Aorta (tissue), 5 donors: ENCODE data around the gene CPA5. TPM values are rescaled to one million over a fixed set of nuclear protein-coding genes. Genes with fewer than 3 reads are reported as not detected.

ENCODE experiments used
- ATAC-seq: fragments of 200-7000 bp; cut with Tn5 transposase; one replicate; pipeline ENCODE4 v1.9.1; 2022; ENCODE audit warnings: moderate library complexity; ENCODE audit not compliant: low FRiP score
- DNase-seq, 2 donors: peaks; one replicate each; pipeline ENCODE4 v3.0.0-alpha.2; 2020
- H3K27ac ChIP-seq, 2 donors: one replicate each; pipeline ENCODE4 v1.5.1; 2013; ENCODE audit warnings: low read length in 2 of 2, mild to moderate bottlenecking in 2 of 2, moderate library complexity in 2 of 2, control low read depth in 1 of 2, inconsistent platforms in 1 of 2, low read depth in 1 of 2
- H3K27me3 ChIP-seq, 2 donors: one replicate each; pipeline ENCODE4 v1.6.1; 2013; ENCODE audit warnings: control low read depth in 1 of 2, low read length in 1 of 2, mild to moderate bottlenecking in 1 of 2, moderate library complexity in 1 of 2; ENCODE audit not compliant: insufficient read depth in 2 of 2, control insufficient read depth in 1 of 2
- H3K36me3 ChIP-seq, 2 donors: one replicate each; pipeline ENCODE4 v1.6.1; 2013; ENCODE audit warnings: control low read depth in 1 of 2, low read length in 1 of 2, mild to moderate bottlenecking in 1 of 2; ENCODE audit not compliant: insufficient read depth in 2 of 2, control insufficient read depth in 1 of 2
- H3K4me1 ChIP-seq, 2 donors: one replicate each; pipeline ENCODE4 v1.6.1; 2013; ENCODE audit warnings: low read length in 2 of 2, control low read depth in 1 of 2, mild to moderate bottlenecking in 1 of 2, moderate library complexity in 1 of 2; ENCODE audit not compliant: insufficient read depth in 2 of 2, control insufficient read depth in 1 of 2
- H3K4me3 ChIP-seq, 2 donors: one replicate each; pipeline ENCODE4 v1.5.1; 2013; ENCODE audit warnings: low read length in 2 of 2, control low read depth in 1 of 2, mild to moderate bottlenecking in 1 of 2
- H3K9me3 ChIP-seq: one replicate; pipeline ENCODE4 v1.6.1; 2013; ENCODE audit warnings: mild to moderate bottlenecking, low read length; ENCODE audit not compliant: control insufficient read depth
- WGBS, 2 donors: extraction: QIAGEN DNeasy Blood & Tissue Kit; methylation state at CpG; one replicate each; pipeline ENCODE4 v1.1.7; 2013; 5-methylcytosine and 5-hydroxymethylcytosine counted together
- intact Hi-C, 2 donors: fragments of 100-400 bp; cut with DNase I; formaldehyde crosslinking; loops; one replicate each; pipeline versions ENCODE4 v1.14.2 to v1.15.0; 2022
- polyA plus RNA-seq, 2 donors: library from polyadenylated mRNA; stranded (reverse); fragments of 200-250 nt; gene quantifications; one replicate each; pipeline ENCODE4 v1.2.3, GENCODE V29; 2013
- total RNA-seq, 2 donors: library from RNA; stranded (reverse); fragmentation: NEBNext Ultra II Directional; extraction: Animal tissue kit (Norgen Biotek cat#: 25700); gene quantifications; one replicate each; pipeline ENCODE4 v1.2.1, GENCODE V29; 2021
- donor health status: healthy with polysubstance abuse.
- donor health status: Bipolar disorder and iron deficiency.
- donor health status: DM: no; HTN: no; CAD: no.
- donor health status: DM: no; HTN: no; CAD: no.
- donor health status: DM: yes; HTN: yes; CAD: no.

The CPA5 gene
- total and polyA plus RNA-seq, 4 donors = not detected

DNA sequence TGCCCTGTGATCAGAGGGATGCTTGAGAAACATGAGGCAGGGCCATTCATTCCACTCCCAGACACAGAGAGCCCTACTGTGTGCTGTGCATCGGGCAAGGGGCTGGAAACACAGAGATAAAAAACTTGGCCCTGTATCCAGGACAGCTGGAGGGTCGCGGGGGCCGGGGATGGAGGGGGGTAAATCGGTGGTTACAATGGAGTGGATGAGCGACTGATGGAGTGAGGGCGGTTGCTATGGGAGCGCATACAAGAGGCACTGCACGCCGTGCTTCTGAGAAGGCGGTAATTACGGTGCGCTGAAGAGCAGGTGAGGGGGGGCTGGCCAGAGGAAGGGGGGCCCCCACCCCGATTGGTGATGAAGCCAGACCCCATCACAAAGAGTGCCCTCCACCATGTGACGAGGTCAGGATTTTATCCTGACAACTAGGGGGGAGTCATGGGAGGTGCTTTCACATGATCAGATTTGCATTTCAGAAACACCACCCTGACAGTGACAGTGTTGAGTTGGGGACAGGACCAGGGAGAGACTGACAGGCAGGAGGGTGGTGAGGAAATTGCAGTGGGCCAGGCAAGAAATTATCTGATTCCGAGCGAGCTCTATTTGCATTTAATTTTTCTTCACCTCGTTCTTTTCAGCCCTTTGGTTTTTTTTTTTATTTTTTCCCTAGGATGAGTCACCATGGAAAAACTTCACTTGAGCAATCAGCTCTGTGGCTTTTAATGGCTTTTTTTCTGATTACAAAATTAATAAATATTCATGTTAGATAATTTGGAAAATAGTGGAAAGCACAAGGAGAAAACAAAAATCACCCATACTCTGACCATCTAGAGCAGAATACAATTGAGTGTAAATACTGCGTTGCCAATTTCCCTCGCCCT, 7.8 kb downstream of the CPA5 start:
- intact Hi-C loops = no loop called here
- 69 to 70% methylated on average over 20 of the region's 20 CpGs for WGBS, 2 donors
- H3K36me3 ChIP-seq = no peaks in the 10 kb centered on the region
- H3K4me1 ChIP-seq = no peaks in the 10 kb centered on the region
- no peak overlapping the region for H3K4me3 ChIP-seq
- ATAC-seq (peak; percentile 36), DNase-seq (no peak)
- no peaks in the 10 kb centered on the region for H3K27me3 ChIP-seq
- no peaks in the 10 kb centered on the region for H3K9me3 ChIP-seq
- peak overlapping the region in 1 of 2 donors; percentile 14 for H3K27ac ChIP-seq

DNA sequence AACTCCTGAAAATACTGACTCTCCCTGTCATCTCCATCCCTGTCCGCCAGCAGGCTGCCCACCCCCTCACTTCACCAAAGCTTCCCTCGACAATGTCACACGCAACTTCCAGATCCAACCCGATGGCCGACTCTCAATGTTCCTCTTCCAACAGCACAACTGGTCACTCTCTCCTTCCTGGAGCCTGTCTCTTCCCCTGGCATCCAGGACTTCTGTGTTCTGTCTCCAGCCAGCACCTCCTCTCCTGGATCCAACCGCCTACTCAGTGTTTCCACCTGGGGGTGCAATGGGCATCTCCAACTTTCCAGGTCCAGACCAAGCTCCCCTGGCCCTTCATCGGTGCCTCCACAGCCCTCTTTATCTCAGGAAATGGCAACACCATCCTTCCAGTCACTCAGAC, 8.6 kb downstream of the CPA5 start:
- no peak for DNase-seq
- Histone ChIP-seq H3K27ac (no peak overlapping the region), H3K36me3 (no peaks in the 10 kb centered on the region), H3K27me3 (no peaks in the 10 kb centered on the region), H3K4me1 (no peaks in the 10 kb centered on the region), H3K4me3 (no peak overlapping the region), H3K9me3 (no peaks in the 10 kb centered on the region)
- 89 to 90% methylated on average over 7 of the region's 7 CpGs for WGBS, 2 donors
- no peak for ATAC-seq
- intact Hi-C loops = no loop called here

DNA sequence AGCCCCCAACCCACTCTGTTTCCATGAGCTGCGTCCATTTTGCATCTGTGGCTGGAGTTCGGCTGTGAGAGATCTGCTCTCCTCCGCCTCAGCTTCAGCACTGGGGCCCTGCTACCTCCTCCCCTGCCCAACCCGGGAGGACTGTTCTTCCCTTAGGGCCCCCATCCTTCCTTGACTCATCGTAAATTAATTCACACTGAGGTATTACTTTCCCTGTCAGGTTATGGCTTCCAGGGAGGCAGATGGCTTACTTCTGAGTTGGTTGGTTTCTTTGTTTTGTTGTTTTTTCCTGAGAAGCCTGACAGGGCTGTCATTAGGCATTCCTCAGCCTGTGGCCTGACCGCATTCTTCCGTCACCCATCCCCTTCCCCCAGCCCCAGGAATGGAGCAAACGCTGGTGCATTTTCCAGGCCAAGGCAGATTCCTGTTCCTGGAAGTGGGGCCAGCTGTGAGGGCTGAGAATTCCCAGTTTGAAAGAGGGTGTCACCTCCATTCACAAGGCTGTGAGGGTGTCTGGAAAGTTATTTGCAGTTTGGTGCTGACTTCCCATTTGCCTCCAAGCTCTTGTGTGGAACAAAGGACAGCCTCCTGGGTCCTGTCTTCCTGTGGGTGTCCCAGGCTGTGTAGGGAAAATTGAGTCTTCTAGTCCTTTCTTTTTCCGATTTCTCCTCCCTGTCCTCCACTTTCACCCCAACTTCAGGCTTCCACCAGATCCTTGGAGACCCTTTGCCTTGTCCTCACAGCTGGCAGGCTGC, 11.7 kb downstream of the CPA5 start:
- Histone ChIP-seq H3K9me3 (no peaks in the 10 kb centered on the region), H3K4me1 (no peaks in the 10 kb centered on the region), H3K4me3 (no peak overlapping the region), H3K27me3 (no peaks in the 10 kb centered on the region), H3K27ac (peak overlapping the region in 1 of 2 donors; percentile 53), H3K36me3 (no peaks in the 10 kb centered on the region)
- peak in 1 of 2 donors; percentile 66 for DNase-seq
- 39 to 52% methylated on average over 9 of the region's 9 CpGs for WGBS, 2 donors
- peak; percentile 8 for ATAC-seq
- intact Hi-C loops = no loop called here

DNA sequence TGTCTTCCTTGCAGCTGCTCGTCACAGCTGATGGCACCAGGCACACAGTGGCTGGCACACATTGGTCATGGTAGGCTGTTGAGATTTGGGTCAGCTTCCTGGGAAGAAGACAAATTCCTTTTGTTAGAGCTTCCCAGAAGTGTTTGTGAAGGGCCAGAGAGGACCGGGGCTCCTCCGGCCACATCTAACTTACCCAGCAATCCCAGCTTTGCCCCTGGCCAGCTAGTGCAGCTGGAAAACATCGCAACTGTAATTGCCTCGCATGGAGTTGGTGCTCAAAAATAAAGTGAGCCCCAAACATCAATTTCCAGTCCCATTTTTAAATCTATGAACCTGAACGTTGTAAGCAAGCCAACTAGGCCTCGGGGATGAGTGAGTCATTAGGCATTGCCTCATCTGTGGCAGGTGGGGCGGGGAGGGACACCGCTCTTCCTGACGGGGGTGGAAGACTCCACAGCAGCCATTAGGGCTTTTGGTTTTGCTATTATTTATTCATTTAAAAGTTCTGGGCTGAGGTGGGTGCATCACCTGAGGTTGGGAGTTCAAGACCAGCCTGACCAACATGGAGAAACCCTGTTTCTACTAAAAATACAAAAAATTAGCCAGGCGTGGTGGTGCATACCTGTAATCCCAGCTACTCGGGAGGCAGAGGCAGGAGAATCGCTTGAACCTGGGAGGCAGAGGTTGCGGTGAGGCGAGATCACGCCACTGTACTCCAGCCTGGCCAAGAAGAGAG, 12.4 kb downstream of the CPA5 start:
- peak in 1 of 2 donors; percentile 69 for DNase-seq
- H3K9me3 ChIP-seq = no peaks in the 10 kb centered on the region
- intact Hi-C loops = no loop called here
- ATAC-seq = no peak
- H3K4me3 ChIP-seq = no peak overlapping the region
- no peaks in the 10 kb centered on the region for H3K27me3 ChIP-seq
- no peaks in the 10 kb centered on the region for H3K36me3 ChIP-seq
- peak overlapping the region in 1 of 2 donors; percentile 53 for H3K27ac ChIP-seq
- no peaks in the 10 kb centered on the region for H3K4me1 ChIP-seq
- 47 to 53% methylated on average over 16 of the region's 16 CpGs for WGBS, 2 donors

DNA sequence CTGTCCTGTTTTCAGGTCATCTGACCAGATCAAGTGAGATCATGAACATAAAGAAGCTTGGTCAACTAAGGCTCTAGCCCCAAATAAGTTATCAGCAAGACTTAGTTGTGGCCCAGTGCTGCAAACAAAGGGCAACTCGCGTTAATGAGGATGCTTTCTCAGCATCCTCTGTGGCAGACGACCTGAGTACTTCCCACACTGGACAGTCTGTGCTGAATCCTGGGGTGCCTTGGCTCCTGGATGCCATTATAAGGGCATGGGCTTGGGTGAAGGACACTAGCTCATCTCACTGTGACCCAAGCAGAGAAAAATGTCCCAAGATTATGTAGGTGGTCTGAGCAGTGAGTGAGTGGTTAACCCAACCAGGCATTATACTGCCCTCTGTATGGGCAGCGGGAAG, 13.9 kb downstream of the CPA5 start:
- ATAC-seq = no peak
- 97% methylated on average over 4 of the region's 4 CpGs for WGBS, 2 donors
- intact Hi-C loops = no loop called here

DNA sequence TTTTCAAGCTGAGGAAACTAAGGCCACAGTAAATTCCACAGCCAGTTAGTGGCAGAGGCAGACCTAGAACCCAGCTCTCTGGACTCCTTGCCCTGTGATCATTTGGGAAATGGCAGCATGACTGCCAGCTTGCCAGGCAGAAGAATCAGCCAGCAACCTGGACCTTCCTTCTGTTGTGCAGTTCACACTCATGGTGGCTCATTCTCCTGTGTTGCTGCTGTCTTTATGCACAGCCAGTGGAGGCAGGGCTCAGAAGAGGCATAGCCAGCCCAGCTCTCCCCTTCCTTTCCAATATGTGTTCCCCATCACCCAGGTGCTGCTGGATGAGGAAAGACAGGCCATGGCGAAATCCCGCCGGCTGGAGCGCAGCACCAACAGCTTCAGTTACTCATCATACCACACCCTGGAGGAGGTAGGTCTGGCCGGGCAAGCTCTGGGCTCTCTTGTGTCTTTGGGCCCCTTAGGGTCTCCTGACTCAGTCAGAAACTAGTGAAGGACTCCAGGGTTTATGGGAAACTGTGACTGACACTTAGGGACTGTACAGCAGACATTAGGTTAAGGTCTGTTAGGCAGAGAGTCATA, 14.8 kb downstream of the CPA5 start:
- no peak for DNase-seq
- intact Hi-C loops = no loop called here
- H3K4me3 ChIP-seq = no peak overlapping the region
- H3K27ac ChIP-seq = no peak overlapping the region
- H3K9me3 ChIP-seq = no peaks in the 10 kb centered on the region
- WGBS, 2 donors = 97 to 100% methylated on average over 5 of the region's 5 CpGs
- H3K27me3 ChIP-seq = no peaks in the 10 kb centered on the region
- no peak for ATAC-seq
- no peaks in the 10 kb centered on the region for H3K36me3 ChIP-seq
- H3K4me1 ChIP-seq = no peaks in the 10 kb centered on the region

More for the DNA sequence above, 13.9 kb downstream of the CPA5 start:
- H3K36me3 ChIP-seq = no peaks in the 10 kb centered on the region
- H3K4me3 ChIP-seq = no peak overlapping the region
- H3K9me3 ChIP-seq = no peaks in the 10 kb centered on the region
- no peaks in the 10 kb centered on the region for H3K4me1 ChIP-seq
- no peak for DNase-seq
- H3K27me3 ChIP-seq = no peaks in the 10 kb centered on the region
- H3K27ac ChIP-seq = no peak overlapping the region

DNA sequence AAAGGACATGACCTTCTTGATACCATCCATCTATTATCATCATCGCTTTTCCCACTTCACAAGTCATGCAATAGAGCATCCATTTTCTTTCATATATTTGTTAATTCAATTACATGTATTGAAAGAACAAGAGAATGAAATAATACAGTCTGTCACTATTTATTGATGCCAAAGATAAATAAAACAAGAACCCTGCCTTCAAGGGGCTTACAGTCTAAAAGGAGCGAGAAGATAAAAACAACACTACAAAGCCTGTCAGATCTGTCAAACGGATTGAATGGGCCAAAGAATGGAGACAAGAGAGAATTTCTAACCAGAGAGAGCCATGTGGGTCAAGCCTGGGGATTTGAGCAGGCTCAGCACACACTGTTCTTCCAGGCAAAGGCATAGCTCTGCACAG, 15.9 kb downstream of the CPA5 start:
- Histone ChIP-seq H3K27me3 (no peaks in the 10 kb centered on the region), H3K4me1 (no peaks in the 10 kb centered on the region), H3K4me3 (no peak overlapping the region), H3K27ac (no peak overlapping the region), H3K36me3 (no peaks in the 10 kb centered on the region), H3K9me3 (no peaks in the 10 kb centered on the region)
- ATAC-seq (no peak), DNase-seq (no peak)
- WGBS, 2 donors = 96% methylated on average over 3 of the region's 3 CpGs
- intact Hi-C loops = loop anchor here in 1 of 2 donors (5.0 kb wide), 1 partner anchor 68 kb away; the partner anchor contains the start of gene CPA4

DNA sequence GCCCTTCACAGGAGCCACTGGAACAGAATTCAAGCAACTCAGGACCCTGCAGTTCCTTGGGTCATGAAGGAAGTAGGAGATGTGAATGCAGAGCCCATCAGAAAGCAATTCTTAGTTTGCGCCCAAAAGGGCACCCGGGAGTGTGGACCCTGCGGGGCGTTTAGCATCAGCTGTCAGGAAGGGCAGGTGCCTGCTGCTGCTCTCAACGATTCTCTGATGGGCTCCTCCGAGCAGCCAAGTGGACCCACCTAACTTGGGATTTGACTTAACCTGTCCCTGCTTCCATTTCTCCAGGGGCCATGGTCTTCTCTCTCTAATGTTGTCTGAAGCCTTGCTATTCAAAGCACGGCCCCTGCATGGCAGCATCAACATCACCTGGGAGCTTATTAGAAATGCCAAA, 17.1 kb downstream of the CPA5 start:
- Histone ChIP-seq H3K27ac (no peak overlapping the region), H3K9me3 (no peaks in the 10 kb centered on the region), H3K27me3 (no peaks in the 10 kb centered on the region), H3K4me3 (no peak overlapping the region), H3K4me1 (no peaks in the 10 kb centered on the region), H3K36me3 (no peaks in the 10 kb centered on the region)
- ATAC-seq (no peak), DNase-seq (no peak)
- WGBS, 2 donors = 94 to 98% methylated on average over 7 of the region's 7 CpGs
- intact Hi-C loops = loop anchor here in 1 of 2 donors (5.0 kb wide), 1 partner anchor 69 kb away; the partner anchor contains the start of gene CPA4
